ENCODE results near the gene LCN2. TPM values are rescaled to one million over a fixed set of nuclear protein-coding genes. Genes with fewer than 3 reads are reported as not detected.
A peak's percentile ranks its signal among the peaks of the same experiment; 100 is the strongest.

The LCN2 gene
- total and polyA plus RNA-seq, 9 of the 15 experiments (the other 6 are each of a cell fraction or from before 2014, with no cell fraction given) = 0.10 to 1.2 (median 0.44) TPM; not detected in 1

DNA sequence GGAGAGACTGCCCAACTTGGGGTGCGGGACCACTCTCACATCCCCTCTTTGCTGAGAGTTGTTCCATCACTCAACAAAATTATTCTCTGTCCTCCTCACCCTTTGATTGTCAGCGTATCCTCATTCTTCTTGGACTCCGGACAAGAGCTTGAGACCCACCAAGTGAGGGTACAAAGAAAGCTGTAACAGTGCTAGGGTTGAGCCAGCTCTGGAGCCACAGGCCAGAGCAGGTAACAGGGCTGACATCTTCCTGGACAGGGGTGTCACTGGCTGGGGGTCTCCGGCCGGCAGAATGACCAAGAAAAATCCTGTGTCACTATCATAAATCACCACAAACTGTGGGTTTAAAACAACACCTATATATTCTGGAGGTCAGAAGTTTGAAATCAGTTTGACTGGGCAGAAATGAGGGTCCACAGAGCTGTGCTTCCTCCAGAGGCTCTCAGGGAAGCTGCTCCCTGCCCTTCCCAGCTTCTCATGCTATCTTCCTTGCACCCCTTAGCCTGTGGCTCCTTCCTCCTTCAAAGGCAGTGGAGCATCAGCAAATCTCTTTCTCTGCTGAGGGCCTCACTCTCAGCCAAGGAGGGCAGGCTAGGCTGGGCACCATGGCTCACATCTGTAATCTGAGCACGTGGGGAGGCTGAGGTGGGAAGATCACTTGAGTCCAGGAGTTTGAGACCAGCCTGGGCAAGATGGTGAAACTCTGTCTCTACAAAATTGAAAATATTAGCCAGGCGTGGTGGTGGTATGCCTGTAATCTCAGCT is 6.7 kb downstream of the LCN2 start (continued):
- TF ChIP-seq ZBTB40 (IDR thresholded peaks at IDR 0.05) = no peak
- TF ChIP-seq ZBTB40 (CRISPR knock-in tag; IDR thresholded peaks at IDR 0.05) = no peak
- no peak for TF ChIP-seq CBX2 (IDR thresholded peaks at IDR 0.05; ENCODE audit: insufficient read depth, low read length, poor library complexity, severe bottlenecking)
- TF ChIP-seq RHOXF2B (CRISPR knock-in tag; conservative IDR thresholded peaks at IDR 0.05) = no peak
- TF ChIP-seq ZNF212 (CRISPR knock-in tag; IDR thresholded peaks at IDR 0.05) = no peak
- 0 out of 4 replicates have a peak, but pooled peaks of 1 of the 2 experiments have one; percentile 15 for TF ChIP-seq TBL1XR1 (IDR thresholded peaks at IDR 0.05; ENCODE audit: low read length in 2 of 2)
- TF ChIP-seq ZNF354B (CRISPR knock-in tag; IDR thresholded peaks at IDR 0.05) = no peak
